NCI-H1105 (cell line): Measurements from ENCODE around the gene RAB13.
"Not testable (repeated sequence)": the region's sequence is repeated elsewhere in the genome, so short reads cannot be mapped to it uniquely, and the experiment has no call there.

ENCODE experiments used
- DNase-seq: peaks from one replicate; lab custom pipeline; 2025; lab: John Stamatoyannopoulos, UW

Gene RAB13

GRCh38 chr1:153985941-153986761, at the start of gene RAB13:
RAB13 (minus strand) TSS chr1:153986339; CDS start chr1:153986236, 103 bp downstream.
- DNase-seq, result peak; percentile 78

DNA sequence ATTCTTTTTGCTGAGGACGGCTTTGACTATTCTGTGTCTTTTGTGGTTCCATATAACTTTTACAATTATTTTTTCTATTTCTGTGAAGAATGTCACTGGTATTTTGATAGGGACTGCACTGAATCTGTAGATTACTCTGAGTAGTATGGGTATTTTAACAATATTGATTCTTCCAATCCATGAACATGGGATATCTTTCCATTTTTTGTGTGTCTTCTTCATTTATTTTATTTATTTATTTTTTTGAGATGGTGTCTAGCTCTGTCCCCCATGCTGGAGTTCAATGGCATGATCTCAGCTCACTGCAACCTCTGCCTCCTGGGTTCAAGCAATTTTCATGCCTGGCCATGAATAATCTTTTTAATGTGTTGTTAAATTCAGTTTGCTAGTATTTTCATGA, 47.6 kb upstream of the RAB13 start:
- not testable (repeated sequence) for DNase-seq

DNA sequence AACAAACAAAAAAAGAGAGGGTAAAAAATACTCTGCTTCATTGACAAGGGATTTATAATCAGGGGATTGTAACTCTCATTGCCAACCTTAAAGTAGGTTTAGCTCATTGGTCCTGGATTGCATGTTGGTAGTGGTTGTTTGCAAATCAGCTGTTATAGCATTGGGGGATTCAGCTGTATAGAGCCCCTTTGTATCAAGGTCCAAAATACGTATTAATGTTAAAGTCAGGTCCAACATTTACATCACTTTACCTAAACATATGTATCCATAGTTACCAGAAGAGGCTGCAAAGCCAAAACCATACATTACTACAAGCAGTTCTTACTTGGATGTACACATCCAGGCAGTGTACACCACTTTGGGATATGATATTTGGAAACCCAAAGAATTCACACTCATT, 33.8 kb upstream of the RAB13 start:
- DNase-seq, result no peak

GRCh38 chr1:154019269-154019668, 33.1 kb upstream of the RAB13 start:
- no peak for DNase-seq

DNA sequence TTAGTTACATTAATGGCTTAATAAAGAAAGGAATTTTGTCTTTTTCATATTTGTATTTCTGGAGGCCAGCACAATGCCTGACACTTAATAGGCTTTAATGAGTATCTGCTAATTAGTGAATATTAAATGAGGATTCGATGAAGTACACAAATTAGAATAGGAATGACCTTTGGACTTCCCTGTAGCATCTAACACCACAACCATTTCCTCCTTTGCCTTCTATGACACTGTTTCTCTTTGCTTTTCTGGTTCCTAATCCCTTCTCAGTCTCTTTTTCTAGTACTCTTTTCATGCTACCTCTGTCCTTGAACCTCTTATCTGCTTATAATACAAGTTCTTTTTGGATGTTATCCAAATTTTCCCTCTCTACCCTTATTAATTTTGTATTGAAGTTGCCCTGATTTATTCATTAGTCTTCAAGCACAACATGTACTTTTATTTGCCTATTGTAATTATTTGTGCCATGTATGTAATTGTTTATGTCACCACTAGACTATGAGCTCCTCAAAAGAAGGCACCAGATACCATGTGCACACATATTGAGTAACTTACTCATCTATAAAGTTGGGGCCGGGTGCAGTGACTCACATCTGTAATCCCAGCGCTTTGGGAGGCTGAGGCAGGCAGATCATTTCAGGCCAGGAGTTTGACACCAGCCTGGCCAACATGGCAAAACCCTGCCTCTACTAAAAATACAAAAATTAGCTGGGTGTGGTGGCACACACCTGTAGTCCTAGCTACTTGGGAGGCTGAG, 28.2 kb upstream of the RAB13 start:
- no peak for DNase-seq

DNA sequence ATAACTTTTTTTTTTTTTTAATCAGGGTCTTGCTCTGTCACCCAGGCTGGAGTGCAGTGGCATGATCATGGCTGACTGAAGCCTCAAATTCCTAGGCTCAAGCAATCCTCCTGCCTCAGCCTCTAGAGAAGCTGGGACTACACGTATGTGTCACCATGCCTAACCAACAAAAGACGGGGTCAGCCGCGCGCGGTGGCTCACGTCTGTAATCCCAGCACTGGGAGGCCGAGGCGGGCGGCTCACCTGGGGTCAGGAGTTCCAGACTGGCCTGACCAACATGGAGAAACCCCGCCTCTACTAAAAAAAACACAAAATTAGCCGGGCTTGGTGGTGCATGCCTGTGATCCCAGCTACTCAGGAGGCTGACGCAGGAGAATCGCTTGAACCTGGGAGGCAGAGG, 26.4 kb upstream of the RAB13 start:
- not testable (repeated sequence) for DNase-seq

DNA sequence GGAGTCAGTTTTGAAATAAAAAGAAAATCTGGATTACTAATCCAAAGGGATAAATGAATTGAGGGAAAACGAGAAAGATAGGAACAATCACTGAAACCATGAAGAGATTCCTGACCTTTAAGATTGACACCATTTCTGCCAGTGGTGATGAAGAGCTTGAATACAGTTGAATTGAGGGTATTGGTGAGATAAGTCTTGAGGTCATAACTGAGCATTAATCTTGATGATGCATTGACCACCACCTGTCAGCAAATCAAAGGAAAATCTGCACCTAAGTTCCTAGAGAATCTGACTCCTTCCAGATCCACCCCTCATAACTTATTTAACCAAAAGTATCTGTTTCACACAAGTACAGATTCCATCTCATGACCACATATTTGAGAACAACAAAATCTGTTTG, 26.0 kb upstream of the RAB13 start:
- DNase-seq, result no peak

DNA sequence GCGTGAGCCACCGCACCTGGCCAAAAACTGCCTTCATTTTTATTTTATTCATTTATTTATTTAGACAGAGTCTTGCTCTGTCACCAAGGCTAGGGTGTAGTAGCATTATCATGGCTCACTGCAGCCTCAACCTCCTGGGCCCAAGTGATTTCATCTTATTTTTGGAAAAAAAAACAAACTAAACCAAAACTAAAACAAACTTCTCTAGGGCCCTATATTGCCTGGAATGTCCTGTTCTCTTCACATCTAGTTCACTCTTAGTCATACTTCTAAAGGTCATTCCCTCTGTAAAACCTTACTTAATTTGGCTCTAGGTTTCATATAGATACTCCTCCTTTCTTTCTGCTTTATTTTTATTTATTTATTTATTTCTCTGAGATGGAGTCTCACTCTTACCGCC, 20.0 kb upstream of the RAB13 start:
- no peak for DNase-seq

DNA sequence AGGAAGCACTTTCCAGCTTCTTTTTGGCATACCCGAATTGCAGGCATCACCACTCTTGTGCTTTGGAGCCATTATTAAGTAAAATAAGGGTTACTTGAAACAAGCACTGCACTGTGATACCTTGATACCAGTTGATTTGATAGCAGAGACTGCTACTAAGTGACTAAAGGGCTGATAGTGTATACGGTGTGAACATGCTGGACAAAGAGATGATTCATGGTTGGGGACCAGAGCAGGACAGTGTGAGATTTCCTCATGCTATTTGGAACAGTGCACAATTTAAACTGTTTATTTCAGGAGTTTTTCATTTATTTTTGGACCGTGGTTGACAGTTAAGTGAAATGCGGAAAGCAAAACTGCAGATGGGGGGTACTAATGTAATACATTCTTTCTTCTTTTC, 14.3 kb upstream of the RAB13 start:
- no peak for DNase-seq

- DNase-seq, result not testable (repeated sequence)
Observed at GRCh38 chr1:153996882-153997281, 10.7 kb upstream of the RAB13 start.

DNA sequence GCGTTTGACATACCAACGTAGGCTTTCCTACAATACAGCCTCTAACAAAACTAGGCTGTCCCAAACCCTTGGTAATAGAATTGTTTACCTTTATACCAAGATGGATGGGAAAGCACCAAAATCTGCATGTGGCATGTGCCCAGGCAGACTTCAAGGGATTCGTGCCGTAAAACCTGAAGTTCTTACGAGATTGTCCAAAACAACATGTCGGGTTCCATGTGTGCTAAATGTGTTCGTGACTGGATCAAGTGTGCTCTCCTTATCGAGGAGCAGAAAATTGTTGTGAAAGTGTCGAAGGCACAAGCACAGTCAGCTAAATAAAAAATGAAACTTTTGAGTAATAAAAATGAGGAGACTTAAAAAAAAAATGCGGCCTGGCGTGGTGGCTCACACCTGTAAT, 9.5 kb upstream of the RAB13 start:
- no peak for DNase-seq

GRCh38 chr1:153995202-153995601, 9.1 kb upstream of the RAB13 start:
- DNase-seq, result no peak

GRCh38 chr1:153991806-153992205, 5.7 kb upstream of the RAB13 start:
- DNase-seq, result no peak

- DNase-seq, result no peak
Observed at GRCh38 chr1:153991151-153991630, 5.1 kb upstream of the RAB13 start.

GRCh38 chr1:153990468-153991150, 4.5 kb upstream of the RAB13 start, which contains the start of gene RPS27:
RPS27 (plus strand) TSS chr1:153990762; CDS start chr1:153990797, 35 bp downstream.
- peak; percentile 97 for DNase-seq

DNA sequence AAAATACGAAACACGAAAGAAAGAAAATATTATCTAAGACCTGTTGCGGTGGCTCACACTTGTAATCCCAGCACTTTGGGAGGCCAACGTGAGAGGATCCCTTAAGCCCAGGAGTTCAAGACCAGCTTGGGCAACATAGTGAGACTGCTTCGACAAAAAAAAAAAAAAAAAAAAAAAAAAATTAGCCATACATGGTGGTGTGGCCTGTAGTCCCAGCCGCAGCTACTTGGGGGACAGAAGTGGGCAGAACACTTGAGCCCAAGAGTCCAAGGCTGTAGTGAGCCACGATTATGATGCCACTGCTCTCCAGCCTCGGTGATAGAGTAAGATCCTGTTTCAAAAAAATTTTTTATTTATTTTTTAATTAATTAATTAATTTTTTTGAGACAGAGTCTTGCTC, 1.5 kb upstream of the RAB13 start:
- DNase-seq, result no peak

GRCh38 chr1:153985341-153985912, 712 bp downstream of the RAB13 start:
- no peak for DNase-seq

DNA sequence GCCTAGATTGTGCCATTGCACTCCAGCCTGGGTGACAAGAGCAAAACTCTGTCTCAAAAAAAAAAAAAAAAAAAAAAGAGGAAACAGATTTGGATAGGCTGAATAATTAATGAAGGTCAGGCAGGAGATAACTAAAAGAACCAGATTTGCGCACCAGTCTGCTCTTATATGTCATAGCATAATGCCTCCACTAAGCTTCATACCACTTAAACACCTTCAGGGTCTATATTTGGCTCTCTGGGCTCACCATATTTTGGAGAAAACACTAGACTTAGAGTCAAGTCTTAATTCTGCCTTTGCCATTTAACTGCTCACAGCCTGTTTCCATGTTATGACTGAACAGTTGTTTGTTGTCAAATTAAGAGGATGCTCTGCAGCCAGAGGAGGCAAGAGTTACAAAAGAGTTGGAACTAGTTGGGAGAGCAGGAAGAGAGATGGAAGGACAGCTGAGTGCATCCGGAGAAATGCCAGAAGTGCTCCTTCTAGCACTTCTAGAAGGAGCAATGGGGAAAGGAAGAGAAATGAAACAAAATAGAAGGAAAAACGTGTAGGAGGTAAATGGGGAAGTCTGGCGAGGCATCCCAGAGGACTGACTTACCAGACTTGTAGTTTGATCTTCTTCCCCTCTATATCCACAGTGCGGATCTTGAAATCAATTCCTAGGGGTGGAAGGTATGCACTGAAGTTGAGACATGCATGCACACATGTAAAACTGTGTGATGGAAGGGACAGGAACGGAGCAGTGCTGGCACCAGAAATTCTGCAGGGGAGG, 1.8 kb downstream of the RAB13 start:
- DNase-seq, result no peak

- DNase-seq, result not testable (repeated sequence)
Observed at GRCh38 chr1:153981735-153982134, 4.4 kb downstream of the RAB13 start.

GRCh38 chr1:153979091-153979490, 7.0 kb downstream of the RAB13 start:
- not testable (repeated sequence) for DNase-seq

- DNase-seq, result no peak
Observed at GRCh38 chr1:153978274-153978909, 7.7 kb downstream of the RAB13 start.
